Cardiac fibroblast (primary cell): Measurements from ENCODE around the gene EFR3B.
A peak's percentile ranks its signal among the peaks of the same experiment; 100 is the strongest.

Experiments
- DNase-seq, 2 donors: peaks; one replicate each; pipeline versions ENCODE4 v3.0.0 to v3.0.0-alpha.2; 2010; ENCODE audit warnings: low read depth in 2 of 2
- H3K4me3 ChIP-seq, 2 donors: replicated peaks in 1 of 2; 1 replicate in 1 of 2; 2 replicates in 1 of 2; pipeline ENCODE4 v1.5.1; 2011; ENCODE audit warnings: low read depth in 2 of 2, low read length in 2 of 2, mild to moderate bottlenecking in 2 of 2, moderate library complexity in 1 of 2
- TF ChIP-seq, protein P1 (sequence below): IDR thresholded peaks from one replicate; pipeline ENCODE4 v1.5.1; 2011; ENCODE audit warnings: low read depth, mild to moderate bottlenecking, low read length, inconsistent platforms

The EFR3B gene

DNA sequence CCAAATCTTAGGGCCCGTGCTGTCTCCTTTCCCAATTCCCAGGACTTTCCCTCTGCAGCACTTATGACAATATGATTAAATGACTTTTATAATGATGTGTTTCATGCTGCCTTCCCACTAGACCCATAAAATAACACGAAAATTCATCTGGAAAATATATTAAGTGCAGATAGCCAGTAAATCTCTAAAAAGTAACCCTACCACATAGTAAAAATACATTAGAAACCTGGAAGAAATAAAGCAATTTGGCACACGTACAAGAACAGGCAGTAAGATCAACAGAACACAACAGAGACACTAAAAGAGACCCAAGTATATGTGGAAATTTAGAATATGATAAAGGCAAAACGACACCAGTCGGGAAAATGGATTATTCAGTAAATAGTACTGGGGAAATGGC, 156.7 kb downstream of the EFR3B start:
- TF ChIP-seq, protein P1, sequence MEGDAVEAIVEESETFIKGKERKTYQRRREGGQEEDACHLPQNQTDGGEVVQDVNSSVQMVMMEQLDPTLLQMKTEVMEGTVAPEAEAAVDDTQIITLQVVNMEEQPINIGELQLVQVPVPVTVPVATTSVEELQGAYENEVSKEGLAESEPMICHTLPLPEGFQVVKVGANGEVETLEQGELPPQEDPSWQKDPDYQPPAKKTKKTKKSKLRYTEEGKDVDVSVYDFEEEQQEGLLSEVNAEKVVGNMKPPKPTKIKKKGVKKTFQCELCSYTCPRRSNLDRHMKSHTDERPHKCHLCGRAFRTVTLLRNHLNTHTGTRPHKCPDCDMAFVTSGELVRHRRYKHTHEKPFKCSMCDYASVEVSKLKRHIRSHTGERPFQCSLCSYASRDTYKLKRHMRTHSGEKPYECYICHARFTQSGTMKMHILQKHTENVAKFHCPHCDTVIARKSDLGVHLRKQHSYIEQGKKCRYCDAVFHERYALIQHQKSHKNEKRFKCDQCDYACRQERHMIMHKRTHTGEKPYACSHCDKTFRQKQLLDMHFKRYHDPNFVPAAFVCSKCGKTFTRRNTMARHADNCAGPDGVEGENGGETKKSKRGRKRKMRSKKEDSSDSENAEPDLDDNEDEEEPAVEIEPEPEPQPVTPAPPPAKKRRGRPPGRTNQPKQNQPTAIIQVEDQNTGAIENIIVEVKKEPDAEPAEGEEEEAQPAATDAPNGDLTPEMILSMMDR, result no peak
- H3K4me3 ChIP-seq, result no peak overlapping the region
- DNase-seq, result no peak

DNA sequence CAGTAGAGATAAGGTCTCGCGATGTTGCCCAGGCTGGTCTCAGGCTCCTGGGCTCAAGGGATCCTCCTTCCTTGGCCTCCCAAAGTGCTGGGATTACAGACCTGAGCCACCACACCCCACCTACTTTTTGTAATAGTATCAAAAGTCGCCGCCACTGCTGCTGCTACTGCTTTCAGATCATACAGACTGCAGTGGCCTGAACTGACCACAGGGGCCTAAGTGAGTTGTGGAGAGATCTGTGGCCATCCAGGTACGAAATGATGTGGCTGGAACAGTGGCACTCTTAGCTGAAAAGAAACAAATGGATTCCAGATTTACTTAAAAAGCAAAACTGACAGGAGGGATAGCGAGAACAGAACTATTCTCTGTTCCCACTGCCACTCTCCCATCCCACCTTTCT, 159.4 kb downstream of the EFR3B start:
- TF ChIP-seq, protein P1, result peak; percentile 41
- DNase-seq, result no peak
- no peak overlapping the region for H3K4me3 ChIP-seq

DNA sequence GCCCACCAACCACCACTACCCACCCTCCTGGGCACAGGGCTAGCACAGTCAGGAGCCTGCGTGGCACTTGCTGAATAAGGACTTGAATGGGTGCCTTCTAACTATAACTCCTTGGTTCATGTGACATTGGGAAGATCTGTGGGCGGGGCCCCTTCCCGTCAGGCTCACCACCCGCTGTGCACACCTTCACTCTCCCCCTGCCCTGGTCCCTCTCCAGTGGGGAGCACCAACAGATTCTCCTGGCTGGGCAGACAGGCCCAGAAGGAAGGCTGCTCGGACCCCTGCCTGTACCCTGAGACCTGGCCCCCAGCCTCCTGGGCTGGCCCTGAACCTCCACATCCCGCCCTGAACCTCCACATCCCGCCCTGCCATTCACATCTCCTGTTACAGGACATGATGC, 159.9 kb downstream of the EFR3B start:
- TF ChIP-seq, protein P1, result no peak
- no peak overlapping the region for H3K4me3 ChIP-seq
- DNase-seq, result no peak

DNA sequence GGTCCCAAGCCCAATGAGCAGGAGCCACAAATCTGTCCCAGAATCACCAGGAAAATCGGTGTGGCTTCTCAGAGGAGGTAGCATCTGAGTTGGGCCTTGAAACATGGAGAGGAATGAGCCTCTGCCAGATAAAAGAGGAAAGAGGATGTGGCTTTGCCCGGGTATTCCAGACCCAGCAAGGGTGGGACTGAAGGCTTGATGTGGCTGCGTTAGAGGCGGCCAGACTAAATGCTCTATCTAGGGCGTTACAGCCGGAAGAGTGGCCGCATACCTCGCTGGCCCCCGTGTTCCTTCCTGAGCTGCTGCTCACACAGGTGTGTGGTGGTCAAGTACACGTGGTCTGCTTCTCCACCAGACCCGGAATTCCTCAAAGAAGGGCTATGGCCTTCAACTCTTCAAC, 160.4 kb downstream of the EFR3B start:
- TF ChIP-seq, protein P1, result no peak
- H3K4me3 ChIP-seq, result no peak overlapping the region
- no peak for DNase-seq

DNA sequence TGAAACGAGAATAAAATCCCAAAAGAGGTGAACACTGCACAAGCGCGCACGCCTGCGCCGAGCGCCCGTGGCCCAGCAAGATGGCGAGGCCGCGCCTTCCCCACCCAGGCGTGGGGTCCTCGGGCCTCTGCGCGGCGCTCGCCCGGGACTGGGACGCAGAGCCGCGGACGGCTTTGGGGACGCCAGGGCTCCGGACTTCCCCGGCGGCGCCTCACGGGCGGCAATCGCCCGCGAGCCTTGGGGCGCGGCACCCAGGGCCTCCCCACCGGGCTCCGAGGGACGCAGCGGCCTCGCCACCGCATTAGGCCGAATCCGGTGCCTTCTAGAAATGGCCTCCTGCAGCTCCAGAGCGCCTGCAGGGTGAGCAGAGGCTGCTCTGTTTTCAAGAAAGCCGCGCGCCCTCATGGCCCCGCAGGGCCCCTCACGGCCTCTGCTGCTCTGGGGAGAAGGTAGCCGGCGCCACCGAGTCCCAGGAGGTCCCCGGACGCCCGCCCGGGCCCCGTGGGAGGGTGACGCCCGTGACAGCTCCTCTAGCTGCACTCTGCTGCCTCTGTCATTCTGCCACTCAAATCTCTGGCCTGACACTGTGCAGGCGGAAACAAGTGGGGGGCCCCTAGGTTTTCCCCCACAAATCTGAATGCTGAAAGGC, 162.4 kb downstream of the EFR3B start:
- H3K4me3 ChIP-seq, result peak overlapping the region; percentile 5 to 7

DNA sequence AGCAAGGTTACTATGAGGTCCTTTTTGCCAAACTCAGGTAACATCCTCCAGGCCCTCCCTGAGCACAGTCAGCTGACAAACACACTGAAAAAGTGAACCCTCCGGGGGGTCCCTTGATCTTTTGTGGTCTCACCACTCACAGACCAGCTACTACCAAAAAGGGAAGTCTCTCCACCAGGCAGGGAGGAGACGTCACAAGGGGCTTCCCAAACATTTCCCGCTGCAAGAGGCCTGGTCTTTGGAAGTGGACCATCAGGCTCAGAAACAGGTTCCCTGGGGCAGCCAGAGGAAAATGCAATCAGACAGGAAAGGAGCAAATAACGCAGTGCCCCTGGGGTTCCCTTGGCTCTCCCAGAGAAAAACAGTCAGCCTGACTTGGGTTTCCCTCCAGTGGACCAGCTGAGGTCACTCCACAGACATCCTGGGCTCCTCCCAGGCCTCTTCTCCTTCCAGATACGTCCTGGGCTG, 165.2 kb downstream of the EFR3B start:
- no peak overlapping the region for H3K4me3 ChIP-seq
- TF ChIP-seq, protein P1, result no peak
- DNase-seq, result no peak

More for the DNA sequence above, 162.4 kb downstream of the EFR3B start:
- TF ChIP-seq, protein P1, result no peak
- DNase-seq, result no peak
